BE2C (cell line): Measurements from ENCODE around the gene LBP.

ENCODE experiments used
- DNase-seq: peaks from one replicate; pipeline ENCODE4 v3.0.0-alpha.2; 2020
- H3K27me3 ChIP-seq: fragments of 250-450 bp; sonication (Bioruptor Pico); 2 replicates; pipeline ENCODE4 v1.5.1; 2020; ENCODE audit warnings: mild to moderate bottlenecking
- H3K36me3 ChIP-seq: fragments of 250-450 bp; sonication (Bioruptor Pico); 2 replicates; pipeline ENCODE4 v1.5.1; 2020; ENCODE audit warnings: mild to moderate bottlenecking
- H3K4me1 ChIP-seq: fragments of 250-450 bp; sonication (Bioruptor Pico); 2 replicates; pipeline ENCODE4 v1.5.1; 2020
- H3K4me3 ChIP-seq: 2 replicates; pipeline ENCODE4 v1.5.1; 2011; ENCODE audit warnings: low read depth, low read length
- H3K9me3 ChIP-seq: fragments of 250-450 bp; sonication (Bioruptor Pico); 2 replicates; pipeline ENCODE4 v1.5.1; 2020
- TF ChIP-seq, protein P1 (sequence below): IDR thresholded peaks from 2 replicates; pipeline ENCODE4 v1.5.1; 2012; ENCODE audit warnings: mild to moderate bottlenecking, low read depth, low read length

The LBP gene

DNA sequence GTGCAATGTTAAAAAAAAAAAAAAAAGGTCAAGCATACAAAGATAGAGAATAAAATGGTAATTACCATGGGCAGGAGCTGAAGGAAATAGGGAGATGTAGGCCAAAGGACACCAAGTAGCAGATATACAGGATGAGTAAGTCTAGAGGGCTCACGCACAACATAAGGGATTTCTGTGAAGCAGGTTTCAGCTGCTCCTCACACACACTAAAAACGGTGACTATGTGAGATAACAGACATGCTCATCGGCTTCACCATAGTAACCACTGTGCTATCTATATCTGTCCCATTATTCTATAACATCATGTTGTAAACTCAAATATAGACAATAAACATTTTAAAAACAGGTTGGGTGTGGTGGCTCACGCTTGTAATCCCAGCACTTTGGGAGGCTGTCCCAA, 77.3 kb downstream of the LBP start:
- peaks cover 97% of the 10 kb centered on the region for H3K36me3 ChIP-seq
- H3K4me3 ChIP-seq, result no peak overlapping the region
- no peaks in the 10 kb centered on the region for H3K9me3 ChIP-seq
- TF ChIP-seq, protein P1, sequence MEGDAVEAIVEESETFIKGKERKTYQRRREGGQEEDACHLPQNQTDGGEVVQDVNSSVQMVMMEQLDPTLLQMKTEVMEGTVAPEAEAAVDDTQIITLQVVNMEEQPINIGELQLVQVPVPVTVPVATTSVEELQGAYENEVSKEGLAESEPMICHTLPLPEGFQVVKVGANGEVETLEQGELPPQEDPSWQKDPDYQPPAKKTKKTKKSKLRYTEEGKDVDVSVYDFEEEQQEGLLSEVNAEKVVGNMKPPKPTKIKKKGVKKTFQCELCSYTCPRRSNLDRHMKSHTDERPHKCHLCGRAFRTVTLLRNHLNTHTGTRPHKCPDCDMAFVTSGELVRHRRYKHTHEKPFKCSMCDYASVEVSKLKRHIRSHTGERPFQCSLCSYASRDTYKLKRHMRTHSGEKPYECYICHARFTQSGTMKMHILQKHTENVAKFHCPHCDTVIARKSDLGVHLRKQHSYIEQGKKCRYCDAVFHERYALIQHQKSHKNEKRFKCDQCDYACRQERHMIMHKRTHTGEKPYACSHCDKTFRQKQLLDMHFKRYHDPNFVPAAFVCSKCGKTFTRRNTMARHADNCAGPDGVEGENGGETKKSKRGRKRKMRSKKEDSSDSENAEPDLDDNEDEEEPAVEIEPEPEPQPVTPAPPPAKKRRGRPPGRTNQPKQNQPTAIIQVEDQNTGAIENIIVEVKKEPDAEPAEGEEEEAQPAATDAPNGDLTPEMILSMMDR, result no peak
- no peaks in the 10 kb centered on the region for H3K4me1 ChIP-seq
- no peaks in the 10 kb centered on the region; the same call in 1 of the 2 replicates for H3K27me3 ChIP-seq
- DNase-seq, result no peak

DNA sequence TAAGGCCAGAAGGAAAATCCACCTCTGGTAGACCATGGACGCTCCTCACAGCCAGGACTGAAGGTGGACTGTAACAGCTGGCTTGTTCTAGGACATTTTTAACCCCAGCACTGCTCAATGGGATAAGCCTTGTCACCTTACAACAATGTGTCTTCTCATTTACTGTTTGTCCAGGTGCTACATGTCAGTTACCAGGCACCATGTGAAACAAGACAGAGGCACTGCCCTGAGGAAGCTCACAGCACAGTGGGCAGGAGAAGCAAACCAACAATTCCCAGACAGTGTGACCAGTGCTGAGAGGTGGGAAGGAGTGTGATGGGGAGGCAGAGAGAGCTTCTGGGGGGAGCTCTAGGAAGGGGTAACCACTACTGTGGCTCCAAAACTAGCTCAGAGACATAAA, 78.1 kb downstream of the LBP start:
- H3K27me3 ChIP-seq, result no peaks in the 10 kb centered on the region; the same call in 1 of the 2 replicates
- H3K9me3 ChIP-seq, result no peaks in the 10 kb centered on the region
- H3K36me3 ChIP-seq, result peaks cover 97% of the 10 kb centered on the region
- no peaks in the 10 kb centered on the region for H3K4me1 ChIP-seq
- TF ChIP-seq, protein P1, result no peak
- no peak overlapping the region for H3K4me3 ChIP-seq
- no peak for DNase-seq

DNA sequence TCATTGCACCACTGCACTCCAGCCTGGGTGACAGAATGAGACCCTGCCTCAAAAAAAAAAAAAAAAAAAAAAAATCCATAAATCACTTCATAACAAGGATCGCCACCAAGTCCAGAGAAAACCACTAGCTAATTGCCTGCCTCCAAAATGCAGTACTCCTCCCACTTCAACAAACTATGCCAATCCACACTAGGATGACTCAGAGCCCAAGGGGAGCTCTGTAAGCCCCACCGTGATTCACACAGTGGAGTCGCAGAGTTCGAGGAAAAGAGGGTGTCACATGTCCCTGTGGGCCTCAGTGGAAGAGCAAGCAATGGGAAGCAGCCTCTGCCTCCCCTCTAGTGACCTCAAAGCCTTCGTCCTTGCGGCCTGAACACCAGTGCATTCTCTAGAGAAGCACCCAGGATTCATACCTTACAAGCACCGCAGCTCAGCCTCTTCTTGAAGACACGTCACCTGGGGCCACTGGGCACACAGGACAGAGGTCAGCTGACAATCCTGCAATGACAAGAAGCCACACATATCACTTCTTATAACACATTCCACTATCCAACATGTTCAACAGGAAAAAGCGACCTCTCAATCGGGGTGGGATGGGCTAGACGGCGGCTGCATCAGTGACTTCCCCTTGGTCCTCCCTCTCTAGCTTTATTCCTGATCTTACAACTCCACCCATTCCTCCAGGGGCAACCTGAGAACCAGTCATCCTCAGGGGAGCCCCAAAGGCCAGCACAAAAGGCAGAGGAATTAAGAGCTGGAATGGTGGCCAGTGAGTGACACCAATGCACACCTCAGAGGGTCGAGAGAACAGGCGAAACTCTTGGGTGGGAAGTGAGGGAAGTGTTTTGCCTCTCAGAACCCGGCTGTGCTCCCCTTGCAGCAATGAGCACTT, 80.0 kb downstream of the LBP start:
- no peaks in the 10 kb centered on the region for H3K9me3 ChIP-seq
- H3K4me3 ChIP-seq, result no peak overlapping the region
- no peaks in the 10 kb centered on the region for H3K27me3 ChIP-seq
- no peak for DNase-seq
- no peaks in the 10 kb centered on the region for H3K4me1 ChIP-seq
- TF ChIP-seq, protein P1, result no peak
- H3K36me3 ChIP-seq, result peaks cover 97% of the 10 kb centered on the region
